ENCODE data around the gene GPR55. TPM values are rescaled to one million over a fixed set of nuclear protein-coding genes. Genes with fewer than 3 reads are reported as not detected.
A peak's percentile ranks its signal among the peaks of the same experiment; 100 is the strongest.

The GPR55 gene
- total and polyA plus RNA-seq, 10 of the 15 experiments (the other 5 are each of a cell fraction or from before 2014, with no cell fraction given): 2.1 to 30.1 (median 16.2) TPM

- intact Hi-C loops (cut with micrococcal nuclease; ENCODE audit: unreplicated experiment): no loop called here
- 21% methylated on average over 16 of the region's 16 CpGs for WGBS (ENCODE audit: insufficient coverage, insufficient replicate concordance, low lambda C conversion rate, missing lambda C conversion rate)
- TF ChIP-seq PBX3 (IDR thresholded peaks at IDR 0.05; ENCODE audit: insufficient replicate concordance, low read depth, low read length) (no peak), BACH1 (IDR thresholded peaks at IDR 0.05; ENCODE audit: borderline replicate concordance) (no peak), SMAD1 (IDR thresholded peaks at IDR 0.05; ENCODE audit: low read depth, partially characterized antibody) (no peak), NFXL1 (IDR thresholded peaks at IDR 0.05; ENCODE audit: borderline replicate concordance) (no peak), YBX1 (IDR thresholded peaks at IDR 0.05) (no peak), CHD2 (IDR thresholded peaks at IDR 0.05; ENCODE audit: borderline replicate concordance, low read depth, low read length) (no peak), PAX5 (IDR thresholded peaks at IDR 0.05; ENCODE audit: borderline replicate concordance, low read depth, low read length) (0 out of 2 replicates have a peak, but pooled peaks have one; percentile 42), RCOR1 (conservative IDR thresholded peaks at IDR 0.05; ENCODE audit: low read depth, low read length) (no peak), STAT1 (conservative IDR thresholded peaks at IDR 0.05) (no peak), ZBTB40 (IDR thresholded peaks at IDR 0.05; ENCODE audit: borderline replicate concordance) (no peak), KLF5 (IDR thresholded peaks at IDR 0.05; ENCODE audit: partially characterized antibody) (no peak), GATAD2B (conservative IDR thresholded peaks at IDR 0.05; ENCODE audit: low read depth) (peak; percentile 56; the same call in 1 of the 2 replicates), SUZ12 (IDR thresholded peaks at IDR 0.05; ENCODE audit: unreplicated experiment) (no peak), ZZZ3 (IDR thresholded peaks at IDR 0.05; ENCODE audit: control insufficient read depth, insufficient read length, low read depth) (no peak), SMC3 (IDR thresholded peaks at IDR 0.05; ENCODE audit: borderline replicate concordance, low read length) (no peak), PAX8 (IDR thresholded peaks at IDR 0.05) (no peak), MYB (IDR thresholded peaks at IDR 0.05; ENCODE audit: borderline replicate concordance, low read depth, low read length) (0 out of 2 replicates have a peak, but pooled peaks have one; percentile 8), ZSCAN29 (IDR thresholded peaks at IDR 0.05) (no peak), TCF12 (IDR thresholded peaks at IDR 0.05; ENCODE audit: low read depth, low read length) (0 out of 2 replicates have a peak, but pooled peaks have one; percentile 72)
Measured at GRCh38 chr2:230922951-230923717, 1.9 kb downstream of the GPR55 start.

More at GRCh38 chr2:230922951-230923717, 1.9 kb downstream of the GPR55 start:
- H3K27ac ChIP-seq (ENCODE audit: control insufficient read depth, insufficient read depth): peak overlapping the region; percentile 98
- no peak overlapping the region for H2AFZ ChIP-seq (ENCODE audit: control insufficient read depth, low read depth, low read length)
- peaks cover 73% of the 10 kb centered on the region for H3K79me2 ChIP-seq (ENCODE audit: control insufficient read depth, insufficient read depth, low read length)
- in situ Hi-C loops (cut with MboI): loop anchor here (10.0 kb wide), 1 partner anchor 62 kb away; no protein-coding TSS in a partner anchor
- no peaks in the 10 kb centered on the region for H4K20me1 ChIP-seq (ENCODE audit: control insufficient read depth, insufficient read depth)
- H3K4me1 ChIP-seq (ENCODE audit: control insufficient read depth, insufficient read depth, low read length): peaks cover 42% of the 10 kb centered on the region
- ChIA-PET SMC1A (ENCODE audit: uncharacterized antibody, unreplicated experiment) (interaction anchor here (1.0 to 16.5 kb wide), 10 partner anchors 11 to 99 kb away, joined by 3 to 248 read pairs (median 20); no protein-coding TSS in a partner anchor), POLR2A (interaction anchor here (0.6 to 9.7 kb wide), 7 partner anchors 18 to 62 kb away, joined by 3 to 117 read pairs (median 4); partner anchors contain the start of gene ITM2C), CTCF (interaction anchor here (0.5 to 16.2 kb wide), 16 partner anchors 9 to 130 kb away, joined by 3 to 315 read pairs (median 20); partner anchors contain the start of gene ITM2C), RAD21 (ENCODE audit: unreplicated experiment) (interaction anchor here (0.6 to 11.2 kb wide), 14 partner anchors 10 to 130 kb away, joined by 3 to 261 read pairs (median 7); no protein-coding TSS in a partner anchor)
- DNase-seq (ENCODE audit: low read depth, low spot score): no peak
- ATAC-seq: peak; percentile 7
- peak overlapping the region; percentile 78 for H3K4me3 ChIP-seq
- no TSS peak for BruUV-seq (replicated peaks)
- H3K4me2 ChIP-seq (ENCODE audit: control insufficient read depth, insufficient read depth): peak overlapping the region; percentile 93
- peak overlapping the region; percentile 95 for H3K9ac ChIP-seq (ENCODE audit: control insufficient read depth, insufficient read depth, low read length)
- FAIRE-seq: no peak
- H3K27me3 ChIP-seq (replicated peaks in 1 of 2; ENCODE audit: control insufficient read depth in 2 of 2, insufficient read depth in 2 of 2, low read length in 1 of 2): no peaks in the 10 kb centered on the region
- no peaks in the 10 kb centered on the region for H3K9me3 ChIP-seq (replicated peaks; ENCODE audit: control insufficient read depth, insufficient read depth, low read length)
- H3K36me3 ChIP-seq (ENCODE audit: control insufficient read depth in 2 of 2, insufficient read depth in 2 of 2, low read length in 1 of 2): no peaks in the 10 kb centered on the region
